ENCODE results near the gene ROCK2. TPM values are rescaled to one million over a fixed set of nuclear protein-coding genes. Genes with fewer than 3 reads are reported as not detected.

ROCK2 gene
- total and polyA plus RNA-seq, 2 of the 13 experiments (the other 11 are each of a cell fraction or from before 2014, with no cell fraction given) = 38.1 to 119 TPM

GRCh38 chr2:11364565-11364887 lies 20.1 kb upstream of the ROCK2 start (continued):
- TF ChIP-seq ZNF407 (CRISPR knock-in tag; IDR thresholded peaks at IDR 0.05; ENCODE audit: not compliant biosample characterization) = no peak
- TF ChIP-seq ZNF770 (CRISPR knock-in tag; IDR thresholded peaks at IDR 0.05) = no peak
- no peak for TF ChIP-seq TEF (CRISPR knock-in tag; IDR thresholded peaks at IDR 0.05)
- TF ChIP-seq ZNF737 (CRISPR knock-in tag; IDR thresholded peaks at IDR 0.05; ENCODE audit: borderline replicate concordance) = 0 out of 2 replicates have a peak, but pooled peaks have one; percentile 47
- no peak for TF ChIP-seq ZNF24 (IDR thresholded peaks at IDR 0.05)
- no peak for TF ChIP-seq JUNB (CRISPR knock-in tag; IDR thresholded peaks at IDR 0.05; ENCODE audit: borderline replicate concordance)
- TF ChIP-seq ZMYM3 (CRISPR knock-in tag; IDR thresholded peaks at IDR 0.05) = no peak
- TF ChIP-seq MEIS1 (CRISPR knock-in tag; IDR thresholded peaks at IDR 0.05; ENCODE audit: borderline replicate concordance) = no peak
- 0 out of 2 replicates have a peak, but pooled peaks have one; percentile 13 for TF ChIP-seq ZNF414 (CRISPR knock-in tag; IDR thresholded peaks at IDR 0.05)
- no peak for TF ChIP-seq ZSCAN29 (CRISPR knock-in tag; conservative IDR thresholded peaks at IDR 0.05)
- no peak for TF ChIP-seq ZNF704 (CRISPR knock-in tag; IDR thresholded peaks at IDR 0.05; ENCODE audit: borderline replicate concordance)
- TF ChIP-seq ZNF776 (CRISPR knock-in tag; IDR thresholded peaks at IDR 0.05) = no peak
- no peak for TF ChIP-seq SNAPC5 (CRISPR knock-in tag; IDR thresholded peaks at IDR 0.05; ENCODE audit: borderline replicate concordance)
- no peak; the same call in 1 of the 2 replicates for TF ChIP-seq HDAC1 (CRISPR knock-in tag; IDR thresholded peaks at IDR 0.05)
- TF ChIP-seq PAX8 (CRISPR knock-in tag; IDR thresholded peaks at IDR 0.05; ENCODE audit: borderline replicate concordance) = no peak
- no peak for TF ChIP-seq ZNF589 (CRISPR knock-in tag; conservative IDR thresholded peaks at IDR 0.05)
- TF ChIP-seq NFE2L1 (CRISPR knock-in tag; IDR thresholded peaks at IDR 0.05; ENCODE audit: borderline replicate concordance) = no peak

All from HepG2 (cell line).